OCI-LY3 (cell line): ENCODE results near the gene SLC35B2.

Source experiments
- H2AFZ ChIP-seq: fragments of 200-600, 300-600 bp; shearing (Covaris generic); 2 replicates; pipeline ENCODE4 v1.6.0; 2014; ENCODE audit warnings: antibody characterized with exemption, low read depth, low read length
- H3K27ac ChIP-seq: fragments of 200-600, 300-600 bp; sonication (generic); 2 replicates; pipeline ENCODE4 v1.5.1; 2014; ENCODE audit warnings: mild to moderate bottlenecking, low read length, moderate library complexity, mixed read lengths
- H3K27me3 ChIP-seq: fragments of 200-600, 300-600 bp; sonication (generic); 2 replicates; pipeline ENCODE4 v1.6.1; 2014; ENCODE audit warnings: low read depth, low read length, mixed read lengths
- H3K36me3 ChIP-seq: fragments of 200-600, 300-600 bp; sonication (generic); replicated peaks from 2 replicates; pipeline ENCODE3; 2014; ENCODE audit warnings: low read depth, low read length, mixed read lengths
- H3K4me1 ChIP-seq: fragments of 300-600, 200-600 bp; sonication (generic); 2 replicates; pipeline ENCODE4 v1.6.1; 2014; ENCODE audit warnings: low read length, mixed read lengths
- H3K4me2 ChIP-seq: fragments of 200-600, 300-600 bp; sonication (generic); 2 replicates; pipeline ENCODE4 v1.6.1; 2014; ENCODE audit warnings: low read length, mixed read lengths
- H3K4me3 ChIP-seq: fragments of 300-600, 200-600 bp; sonication (generic); 2 replicates; pipeline ENCODE4 v1.5.1; 2014; ENCODE audit warnings: antibody characterized with exemption, mild to moderate bottlenecking, low read length, moderate library complexity
- H3K79me2 ChIP-seq: fragments of 300-600, 200-600 bp; shearing (Covaris generic); 2 replicates; pipeline ENCODE4 v1.6.1; 2014; ENCODE audit warnings: mild to moderate bottlenecking, low read length, mixed read lengths
- H3K9ac ChIP-seq: fragments of 300-600, 200-600 bp; shearing (Covaris generic); 2 replicates; pipeline ENCODE4 v1.6.0; 2014; ENCODE audit warnings: mild to moderate bottlenecking, low read length, moderate library complexity
- H3K9me3 ChIP-seq: fragments of 200-600, 300-600 bp; shearing (Covaris generic); 2 replicates; pipeline ENCODE4 v1.6.1; 2014; ENCODE audit warnings: low read length, mixed read lengths; ENCODE audit not compliant: insufficient read depth
- H4K20me1 ChIP-seq: fragments of 200-600, 300-600 bp; sonication (generic); 2 replicates; pipeline ENCODE4 v1.6.1; 2016; ENCODE audit warnings: low read length, mixed read lengths; ENCODE audit not compliant: insufficient read depth
- CTCF ChIP-seq: fragments of 200-600, 300-600 bp; sonication (generic); IDR thresholded peaks from 2 replicates; pipeline ENCODE4 v1.5.1; 2014; ENCODE audit warnings: antibody characterized with exemption, low read length, low read depth
- EZH2phosphoT487 ChIP-seq: fragments of 200-600 bp; shearing (Covaris generic); IDR thresholded peaks from 2 replicates; pipeline ENCODE4 v1.6.1; 2018; ENCODE audit warnings: antibody characterized with exemption, mixed run types, low read depth

Gene SLC35B2

DNA sequence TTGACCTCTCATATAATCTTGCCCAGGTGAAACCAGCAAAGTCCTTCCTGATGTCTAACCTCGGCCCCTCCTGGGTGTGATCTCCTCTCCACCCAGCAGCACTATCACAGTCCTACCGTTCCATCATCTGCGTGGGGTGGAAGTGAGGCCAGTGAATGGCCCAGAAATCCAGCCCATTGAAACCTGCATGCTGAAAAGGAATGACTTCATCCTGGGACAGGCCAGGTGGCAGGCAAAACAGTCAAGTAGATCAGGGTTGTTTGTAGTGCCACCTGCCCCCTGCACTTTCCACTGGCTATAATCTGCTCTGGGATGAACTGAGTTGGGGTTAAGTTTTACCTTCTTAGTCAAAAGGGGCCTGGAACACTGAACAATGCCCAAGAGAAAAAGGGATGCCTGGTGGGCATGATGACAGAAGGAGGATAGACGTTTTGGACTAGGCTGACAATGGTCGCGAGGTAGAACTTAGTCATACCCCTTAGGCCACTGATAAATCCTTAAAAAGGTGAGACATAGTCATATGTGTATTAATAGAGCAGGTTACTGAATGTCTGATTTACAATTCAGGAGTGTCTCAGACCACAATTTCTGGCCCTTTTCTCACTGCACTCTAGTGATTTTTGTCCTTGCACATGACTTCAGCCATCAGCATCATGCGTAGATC, 18.5 kb downstream of the SLC35B2 start:
- no peak overlapping the region for H3K27ac ChIP-seq
- TF ChIP-seq EZH2phosphoT487: no peak
- no peak for TF ChIP-seq CTCF
- H3K4me2 ChIP-seq: 0 out of 2 replicates have a peak overlapping the region, but pooled peaks have one; percentile 87
- H3K27me3 ChIP-seq: no peaks in the 10 kb centered on the region
- peaks cover 12% of the 10 kb centered on the region for H3K36me3 ChIP-seq
- H3K4me1 ChIP-seq: peaks cover 17% of the 10 kb centered on the region
- no peak overlapping the region; the same call in 1 of the 2 replicates for H3K4me3 ChIP-seq
- H3K9ac ChIP-seq: 0 out of 2 replicates have a peak overlapping the region, but pooled peaks have one; percentile 71
- H3K79me2 ChIP-seq: no peaks in the 10 kb centered on the region
- H4K20me1 ChIP-seq: peaks cover 3% of the 10 kb centered on the region; the same call in 1 of the 2 replicates
- no peak overlapping the region for H2AFZ ChIP-seq
- no peaks in the 10 kb centered on the region for H3K9me3 ChIP-seq

DNA sequence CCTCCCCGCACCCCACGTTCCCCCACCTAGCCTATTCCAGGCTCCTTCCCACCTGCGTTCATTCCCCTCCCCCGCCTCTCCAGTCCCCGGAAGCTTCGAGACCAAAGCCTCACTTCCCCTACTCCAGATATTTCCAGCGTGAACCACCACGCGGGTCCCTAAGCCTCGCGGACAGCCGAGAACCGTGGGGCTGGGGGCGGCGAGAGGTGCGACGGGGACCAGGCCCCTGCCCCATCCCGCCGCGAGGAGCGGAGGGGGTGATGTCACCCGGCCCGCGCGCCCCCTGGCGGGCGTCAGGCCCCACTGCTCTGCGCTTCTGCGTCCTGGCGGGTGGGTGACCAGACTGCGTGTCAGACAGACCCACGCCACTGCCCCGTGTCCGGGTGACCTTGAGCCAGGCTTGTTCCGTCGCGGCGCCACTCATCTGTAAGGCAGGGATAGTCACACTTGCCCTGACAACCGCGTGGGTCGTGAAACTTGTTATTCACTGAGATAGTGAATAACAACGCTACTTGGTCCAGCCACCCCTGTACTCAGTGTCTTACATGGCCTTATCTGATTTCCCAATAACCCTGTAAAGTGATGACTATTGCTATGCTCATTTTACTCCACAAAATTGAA, 19.4 kb downstream of the SLC35B2 start:
- Histone ChIP-seq H3K27ac (peak overlapping the region; percentile 43), H3K9me3 (no peaks in the 10 kb centered on the region), H3K4me3 (peak overlapping the region; percentile 82), H3K9ac (peak overlapping the region; percentile 71), H3K79me2 (no peaks in the 10 kb centered on the region), H3K27me3 (no peaks in the 10 kb centered on the region), H3K36me3 (peaks cover 20% of the 10 kb centered on the region), H3K4me2 (peak overlapping the region; percentile 87), H3K4me1 (peaks cover 17% of the 10 kb centered on the region), H2AFZ (peak overlapping the region; percentile 77), H4K20me1 (peaks cover 5% of the 10 kb centered on the region; the same call in 1 of the 2 replicates)
- TF ChIP-seq EZH2phosphoT487 (no peak), CTCF (peak; percentile 99)

DNA sequence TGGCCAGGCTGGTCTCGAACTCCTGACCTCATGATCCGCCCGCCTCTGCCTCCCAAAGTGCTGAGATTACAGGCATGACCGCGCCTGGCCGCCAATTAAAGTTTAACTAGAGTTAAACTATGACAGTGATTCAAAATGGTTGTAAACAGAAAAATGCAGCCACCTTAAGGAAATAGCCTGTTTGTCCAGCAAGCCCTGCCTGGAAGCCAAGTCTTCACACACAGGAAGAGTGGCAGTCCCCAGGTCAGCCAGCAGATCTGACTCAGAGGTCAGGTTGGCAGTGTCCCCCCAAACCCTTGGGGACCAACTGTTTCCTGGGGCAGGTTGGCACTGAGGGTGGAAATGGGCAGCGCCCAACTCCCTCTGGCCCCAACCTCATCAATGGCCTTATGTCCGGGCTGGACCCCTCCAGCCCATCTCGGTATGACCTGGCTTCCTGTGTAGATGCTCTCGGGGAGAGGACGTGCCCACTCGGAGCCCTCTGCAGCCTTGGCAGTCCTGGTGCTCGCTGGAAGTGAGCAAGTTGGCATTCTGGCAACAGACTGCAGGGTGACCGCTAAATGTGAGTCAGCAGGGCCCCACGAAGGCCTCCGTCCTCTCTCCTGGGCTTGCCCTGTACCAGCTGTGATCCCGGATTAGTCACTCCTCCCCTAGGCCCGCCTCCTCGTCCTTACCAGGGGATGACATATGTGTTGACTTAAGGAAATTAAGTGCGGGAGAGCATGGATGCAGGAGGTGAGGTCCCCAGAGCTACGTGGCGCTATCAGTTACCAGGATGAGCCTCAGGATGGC, 20.1 kb downstream of the SLC35B2 start:
- Histone ChIP-seq H3K9ac (peak overlapping the region; percentile 71), H3K27me3 (no peaks in the 10 kb centered on the region), H3K36me3 (peaks cover 27% of the 10 kb centered on the region), H3K79me2 (no peaks in the 10 kb centered on the region), H4K20me1 (peaks cover 5% of the 10 kb centered on the region; the same call in 1 of the 2 replicates), H3K4me3 (peak overlapping the region; percentile 82), H3K4me2 (peak overlapping the region; percentile 87), H2AFZ (peak overlapping the region; percentile 77), H3K27ac (peak overlapping the region; percentile 43), H3K4me1 (peaks cover 17% of the 10 kb centered on the region), H3K9me3 (no peaks in the 10 kb centered on the region)
- TF ChIP-seq CTCF (no peak), EZH2phosphoT487 (no peak)
